Endothelial cell of umbilical vein (primary cell): ENCODE results near the gene GSTA2. TPM values are rescaled to one million over a fixed set of nuclear protein-coding genes. Genes with fewer than 3 reads are reported as not detected.
"Not testable (repeated sequence)": the region's sequence is repeated elsewhere in the genome, so short reads cannot be mapped to it uniquely, and the experiment has no call there.

Experiments
- BruUV-seq: library from RNA; stranded (reverse); fragments of 400-500 nt; replicated peaks from 2 replicates; lab custom pipeline; 2021; lab: Mats Ljungman, UMichigan
- CTCF ChIA-PET: fragments of 300-600, 350-600 bp; sonication (Branson Sonifier 250); formaldehyde crosslinking; loops from one replicate; lab custom pipeline; 2021; ENCODE audit warnings: antibody characterized with exemption, inconsistent platforms; lab: Charles Lee
- POLR2A ChIA-PET: fragments of 300-600, 350-600 bp; sonication (Branson Sonifier 250); formaldehyde crosslinking; loops from one replicate; lab custom pipeline; 2021; ENCODE audit warnings: antibody characterized with exemption, inconsistent platforms; lab: Charles Lee
- DNase-seq: peaks from one replicate; pipeline ENCODE4 v3.0.0-alpha.2; 2011; ENCODE audit warnings: low read depth, low spot score
- FAIRE-seq: peaks from 2 replicates; lab custom pipeline; 2011; peaks lifted over from hg19 to GRCh38; lab: Jason Lieb, UNC
- H2AFZ ChIP-seq: 2 replicates; pipeline ENCODE4 v1.6.0; 2012; ENCODE audit warnings: low read depth, low read length, control low read depth, inconsistent platforms
- H3K27ac ChIP-seq: 2 replicates; pipeline ENCODE4 v1.5.1; 2011; ENCODE audit warnings: low read depth, mild to moderate bottlenecking, control low read depth, low read length, moderate library complexity; ENCODE audit not compliant: insufficient read depth
- H3K27me3 ChIP-seq, 2 experiments: 2 replicates each; pipeline versions ENCODE4 v1.6.0 to v1.6.1; 2011; ENCODE audit warnings: low read length in 2 of 2, mixed read lengths in 1 of 2; ENCODE audit not compliant: control insufficient read depth in 2 of 2, insufficient read depth in 2 of 2
- H3K36me3 ChIP-seq, 2 experiments: 2 replicates in 1 of 2; 3 replicates in 1 of 2; pipeline ENCODE4 v1.5.1; 2011; ENCODE audit warnings: low read length in 2 of 2, mild to moderate bottlenecking in 1 of 2, moderate library complexity in 1 of 2; ENCODE audit not compliant: control insufficient read depth in 2 of 2, insufficient read depth in 2 of 2; ENCODE audit errors: extremely low read depth in 1 of 2
- H3K4me1 ChIP-seq: 3 replicates; pipeline ENCODE4 v1.5.1; 2011; ENCODE audit warnings: mild to moderate bottlenecking, low read length; ENCODE audit not compliant: control insufficient read depth, insufficient read depth; ENCODE audit errors: extremely low read depth
- H3K4me2 ChIP-seq: 2 replicates; pipeline ENCODE4 v1.6.1; 2011; ENCODE audit warnings: low read length, control low read depth, mixed read lengths; ENCODE audit not compliant: insufficient read depth
- H3K4me3 ChIP-seq, 3 experiments: fragments of 200-600 bp in 1 of 3; sonication (generic), shearing (Covaris generic) in 1 of 3; replicated peaks in 1 of 3; 2 replicates each; pipeline ENCODE4 v1.5.1; 2011 to 2016; ENCODE audit warnings: control low read depth in 3 of 3, low read length in 3 of 3, mild to moderate bottlenecking in 2 of 3, inconsistent platforms in 1 of 3, low read depth in 1 of 3, moderate library complexity in 1 of 3; ENCODE audit not compliant: insufficient read depth in 1 of 3
- H3K79me2 ChIP-seq: 2 replicates; pipeline ENCODE4 v1.6.0; 2012; ENCODE audit warnings: low read length, inconsistent platforms; ENCODE audit not compliant: control insufficient read depth, insufficient read depth
- H3K9ac ChIP-seq: replicated peaks from 2 replicates; pipeline ENCODE3; 2011; ENCODE audit warnings: low read length, control low read depth; ENCODE audit not compliant: insufficient read depth; ENCODE audit errors: extremely low read depth
- H3K9me1 ChIP-seq: replicated peaks from 3 replicates; pipeline ENCODE4 v1.6.0; 2011; ENCODE audit warnings: mild to moderate bottlenecking, low read length; ENCODE audit not compliant: control insufficient read depth, insufficient read depth; ENCODE audit errors: extremely low read depth
- H3K9me3 ChIP-seq: replicated peaks from 2 replicates; pipeline ENCODE4 v1.5.1; 2012; ENCODE audit warnings: low read length, inconsistent platforms; ENCODE audit not compliant: control insufficient read depth, insufficient read depth
- H4K20me1 ChIP-seq: replicated peaks from 2 replicates; pipeline ENCODE3; 2011; ENCODE audit warnings: mild to moderate bottlenecking, low read length; ENCODE audit not compliant: control insufficient read depth, insufficient read depth; ENCODE audit errors: extremely low read depth
- CTCF ChIP-seq, 2 donors: IDR thresholded peaks; 1 replicate in 1 of 2; 2 replicates in 1 of 2; pipeline ENCODE4 v1.5.1; 2011; ENCODE audit warnings: low read length in 2 of 2, mild to moderate bottlenecking in 2 of 2, moderate library complexity in 2 of 2, control low read depth in 1 of 2, inconsistent platforms in 1 of 2, low read depth in 1 of 2; ENCODE audit not compliant: insufficient read depth in 1 of 2; ENCODE audit errors: extremely low read depth in 1 of 2
- EZH2 ChIP-seq: IDR thresholded peaks from 2 replicates; pipeline ENCODE4 v1.6.1; 2012; ENCODE audit warnings: borderline replicate concordance, low read depth, mild to moderate bottlenecking, moderate library complexity, low read length, inconsistent platforms; ENCODE audit not compliant: severe bottlenecking
- FOS ChIP-seq: IDR thresholded peaks from 2 replicates; pipeline ENCODE4 v1.6.1; 2011; ENCODE audit warnings: mild to moderate bottlenecking, low read length, moderate library complexity, borderline replicate concordance; ENCODE audit not compliant: insufficient read depth
- GATA2 ChIP-seq: IDR thresholded peaks from 2 replicates; pipeline ENCODE4 v1.7.0; 2011; ENCODE audit warnings: low read depth, mild to moderate bottlenecking, moderate library complexity, mixed read lengths, low read length; ENCODE audit not compliant: insufficient read length, insufficient read depth
- JUN ChIP-seq: IDR thresholded peaks from 2 replicates; pipeline ENCODE4 v1.6.1; 2011; ENCODE audit warnings: borderline replicate concordance, low read depth; ENCODE audit not compliant: insufficient read length, insufficient read depth
- MAX ChIP-seq: IDR thresholded peaks from 2 replicates; pipeline ENCODE4 v1.6.1; 2011; ENCODE audit not compliant: insufficient read depth, insufficient read length
- MYC ChIP-seq: IDR thresholded peaks from one replicate; pipeline ENCODE4 v1.6.1; 2011; ENCODE audit warnings: mild to moderate bottlenecking, low read depth, low read length
- POLR2A ChIP-seq: IDR thresholded peaks from 2 replicates; pipeline ENCODE4 v1.6.1; 2012; ENCODE audit warnings: low read depth, mild to moderate bottlenecking, control low read depth, low read length
- POLR2AphosphoS5 ChIP-seq: IDR thresholded peaks from 2 replicates; pipeline ENCODE4 v1.6.1; 2012; ENCODE audit warnings: low read depth, mild to moderate bottlenecking, control low read depth, low read length, moderate library complexity; ENCODE audit not compliant: insufficient read depth
- dilution Hi-C: fragments of 300-500 bp; cut with MboI; formaldehyde crosslinking; loops from one replicate; pipeline ENCODE4 v1.15.0; 2019; ENCODE audit warnings: low sequenced_read_pairs; ENCODE audit not compliant: extremely low pct_ligation_motif_present
- intact Hi-C: fragments of 100-400 bp; cut with micrococcal nuclease; formaldehyde crosslinking; loops from one replicate; pipeline ENCODE4 v1.10.0; 2022
- polyA plus RNA-seq, 4 experiments: library from polyadenylated mRNA; depleted of rRNA in 3 of 4; stranded (reverse) in 3 of 4; unstranded in 1 of 4; fragments of >200 nt; gene quantifications; 2 replicates each; pipeline versions ENCODE4 v1.2.1 to v1.2.3, GENCODE V29; 2011 to 2012; ENCODE audit warnings: missing spikeins in 1 of 4
- total RNA-seq: library from RNA; stranded (reverse); gene quantifications from 2 replicates; pipeline ENCODE4 v1.2.3, GENCODE V29; 2021

GSTA2 gene
- total and polyA plus RNA-seq, 2 donors (not counting 3 experiments of a cell fraction or from before 2014, with no cell fraction given), result not detected

GRCh38 chr6:52790861-52791260 is 27.6 kb upstream of the GSTA2 start:
- intact Hi-C loops, result no loop called here
- Histone ChIP-seq H3K36me3 (no peaks in the 10 kb centered on the region), H3K4me1 (no peaks in the 10 kb centered on the region), H2AFZ (no peak overlapping the region), H3K9ac (no peak overlapping the region), H3K4me3 (no peak overlapping the region), H4K20me1 (no peaks in the 10 kb centered on the region), H3K27me3 (no peaks in the 10 kb centered on the region), H3K9me1 (no peaks in the 10 kb centered on the region), H3K4me2 (no peak overlapping the region), H3K79me2 (no peaks in the 10 kb centered on the region), H3K9me3 (no peaks in the 10 kb centered on the region), H3K27ac (no peak overlapping the region)
- TF ChIP-seq POLR2A (no peak), MAX (no peak), GATA2 (no peak), CTCF (IDR thresholded peaks at IDR 0.05; ENCODE audit: extremely low read depth in 1 of 2, insufficient read depth in 1 of 2, low read depth in 1 of 2, low read length in 2 of 2) (no peak), MYC (no peak), JUN (no peak), FOS (no peak), POLR2AphosphoS5 (no peak), EZH2 (no peak)
- BruUV-seq, result no TSS peak
- FAIRE-seq (no peak), DNase-seq (no peak)
- CTCF ChIA-PET, result no interaction called here
- POLR2A ChIA-PET, result no interaction called here
- dilution Hi-C loops, result no loop called here

- H3K79me2 ChIP-seq, intact Hi-C loops, H3K27me3 ChIP-seq, H3K9me3 ChIP-seq, H3K9me1 ChIP-seq, DNase-seq, H3K4me2 ChIP-seq, H2AFZ ChIP-seq, BruUV-seq, H4K20me1 ChIP-seq, H3K36me3 ChIP-seq, dilution Hi-C loops, H3K4me3 ChIP-seq, FAIRE-seq, CTCF ChIA-PET, H3K27ac ChIP-seq, H3K9ac ChIP-seq, POLR2A ChIA-PET, H3K4me1 ChIP-seq: not testable (repeated sequence)
Observed at GRCh38 chr6:52789658-52790057, 26.4 kb upstream of the GSTA2 start.
